ENCODE measurements around the gene CD109. TPM values are rescaled to one million over a fixed set of nuclear protein-coding genes. Genes with fewer than 3 reads are reported as not detected.

Gene CD109
- total and polyA plus RNA-seq, 2 of the 8 experiments (the other 6 are each of a cell fraction or from before 2014, with no cell fraction given), result 1.4 to 5.3 TPM

- no peaks in the 10 kb centered on the region for H3K4me1 ChIP-seq (replicated peaks in 1 of 4; ENCODE audit: control insufficient read depth in 3 of 4, insufficient read depth in 4 of 4, low read length in 3 of 4)
- H3K4me3 ChIP-seq (ENCODE audit: extremely low read depth in 1 of 4, insufficient read depth in 2 of 4, low read depth in 3 of 4, low read length in 4 of 4), result no peak overlapping the region
- no peak overlapping the region for H3K4me2 ChIP-seq (ENCODE audit: insufficient read depth in 1 of 2, low read depth in 2 of 2, low read length in 2 of 2)
- no peaks in the 10 kb centered on the region for H3K36me3 ChIP-seq (ENCODE audit: control insufficient read depth in 2 of 4, insufficient read depth in 4 of 4, low read length in 3 of 4)
- DNase-seq (ENCODE audit: low read depth in 1 of 2, low spot score in 2 of 2) (no peak), FAIRE-seq (no peak)
- ChIA-PET POLR2A (ENCODE audit: partially characterized antibody) (no interaction called here), CTCF (ENCODE audit: partially characterized antibody) (interaction anchor here (1.0 to 1.8 kb wide), 4 partner anchors 16 to 648 kb away, joined by 3 to 5 read pairs (median 3); no protein-coding TSS in a partner anchor)
- 80% methylated on average over 3 of the region's 3 CpGs; no CpG with 5 or more reads in 1 of the 2 experiments for WGBS, 2 experiments (ENCODE audit: extremely low coverage in 1 of 2, insufficient coverage in 1 of 2, insufficient read length in 1 of 2, insufficient replicate concordance in 2 of 2, low coverage in 1 of 2, low lambda C conversion rate in 2 of 2, missing lambda C conversion rate in 1 of 2)
- no peak overlapping the region for H3K56ac ChIP-seq (replicated peaks; ENCODE audit: insufficient read length, low read depth, low read length)
- no peaks in the 10 kb centered on the region for H3K79me1 ChIP-seq (ENCODE audit: low read depth, low read length)
- no peak overlapping the region for H2BK20ac ChIP-seq (ENCODE audit: low read length)
- H3K9me3 ChIP-seq (ENCODE audit: insufficient read depth in 2 of 2, low read depth in 1 of 2, low read length in 1 of 2), result no peaks in the 10 kb centered on the region
- H4K20me1 ChIP-seq (replicated peaks in 1 of 2; ENCODE audit: control insufficient read depth in 1 of 2, insufficient read depth in 2 of 2, low read length in 2 of 2), result no peaks in the 10 kb centered on the region
- H4K8ac ChIP-seq (ENCODE audit: extremely low read depth, insufficient read depth, low read length), result no peak overlapping the region
- H2AFZ ChIP-seq (ENCODE audit: low read length), result no peak overlapping the region
- H2BK12ac ChIP-seq (ENCODE audit: low read depth, low read length), result no peak overlapping the region
- H3K27me3 ChIP-seq (replicated peaks in 1 of 4; ENCODE audit: control insufficient read depth in 3 of 4, extremely low read depth in 1 of 4, insufficient read depth in 3 of 4, low read length in 3 of 4), result no peaks in the 10 kb centered on the region
- no peak overlapping the region for H4K5ac ChIP-seq (ENCODE audit: insufficient read length, low read depth, low read length)
- no peak overlapping the region for H3K9ac ChIP-seq (replicated peaks in 1 of 4; ENCODE audit: extremely low read depth in 1 of 4, low read depth in 3 of 4, low read length in 3 of 4)
- no peak overlapping the region for H2BK120ac ChIP-seq (replicated peaks; ENCODE audit: low read depth, low read length)
- no peaks in the 10 kb centered on the region for H3K23me2 ChIP-seq (ENCODE audit: low read depth, low read length)
- no peak overlapping the region for H3K23ac ChIP-seq (ENCODE audit: insufficient read length)
- H3K4ac ChIP-seq (replicated peaks; ENCODE audit: insufficient read length, low read depth, low read length), result no peak overlapping the region
- no peak overlapping the region for H3K18ac ChIP-seq (ENCODE audit: extremely low read depth, low read length)
- no peak overlapping the region for H4K91ac ChIP-seq (replicated peaks; ENCODE audit: insufficient read length, low read length)
- no peaks in the 10 kb centered on the region for H3K79me2 ChIP-seq (ENCODE audit: control insufficient read depth in 1 of 2, insufficient read depth in 2 of 2, low read length in 2 of 2)
- no peak overlapping the region for H3K27ac ChIP-seq (ENCODE audit: low read depth, low read length)
- H2BK5ac ChIP-seq (ENCODE audit: low read depth, low read length), result no peak overlapping the region
- H2AK5ac ChIP-seq (ENCODE audit: low read depth, low read length), result no peak overlapping the region
- no peak overlapping the region for H2BK15ac ChIP-seq (ENCODE audit: low read length)
- no peak overlapping the region for H3K14ac ChIP-seq (ENCODE audit: insufficient read length)
- no peak for TF ChIP-seq EGR1 (IDR thresholded peaks at IDR 0.05; ENCODE audit: borderline replicate concordance, low read depth, low read length)
- TF ChIP-seq, protein P1, sequence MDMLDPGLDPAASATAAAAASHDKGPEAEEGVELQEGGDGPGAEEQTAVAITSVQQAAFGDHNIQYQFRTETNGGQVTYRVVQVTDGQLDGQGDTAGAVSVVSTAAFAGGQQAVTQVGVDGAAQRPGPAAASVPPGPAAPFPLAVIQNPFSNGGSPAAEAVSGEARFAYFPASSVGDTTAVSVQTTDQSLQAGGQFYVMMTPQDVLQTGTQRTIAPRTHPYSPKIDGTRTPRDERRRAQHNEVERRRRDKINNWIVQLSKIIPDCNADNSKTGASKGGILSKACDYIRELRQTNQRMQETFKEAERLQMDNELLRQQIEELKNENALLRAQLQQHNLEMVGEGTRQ (IDR thresholded peaks at IDR 0.05; ENCODE audit: low read length), result no peak
- TF ChIP-seq POU5F1 (IDR thresholded peaks at IDR 0.05; ENCODE audit: low read depth, low read length), result no peak
- TF ChIP-seq RAD21 (IDR thresholded peaks at IDR 0.05 in 1 of 2, conservative IDR thresholded peaks at IDR 0.05 in 1 of 2; ENCODE audit: low read depth in 2 of 2, low read length in 2 of 2), result no peak
- no peak for TF ChIP-seq SIRT6 (IDR thresholded peaks at IDR 0.05; ENCODE audit: low read length)
Observed at GRCh38 chr6:73857341-73857890, 161.4 kb downstream of the CD109 start.

Data from H1 (cell line).